Caco-2 (cell line): ENCODE measurements around the gene AK5. TPM values are rescaled to one million over a fixed set of nuclear protein-coding genes. Genes with fewer than 3 reads are reported as not detected.

ENCODE experiments used
- BruUV-seq: library from RNA; stranded (reverse); fragments of 400-500 nt; replicated peaks from 2 replicates; lab custom pipeline; 2021; lab: Mats Ljungman, UMichigan
- CTCF ChIA-PET: fragments of 300-600 bp; sonication (Branson Sonifier 250); formaldehyde crosslinking; loops from one replicate; lab custom pipeline; 2022; ENCODE audit warnings: antibody characterized with exemption; lab: Charles Lee
- POLR2A ChIA-PET: fragments of 300-600 bp; sonication (Branson Sonifier 250); formaldehyde crosslinking; loops from one replicate; lab custom pipeline; 2022; ENCODE audit warnings: antibody characterized with exemption; lab: Charles Lee
- DNase-seq, 2 experiments: peaks; one replicate each; pipeline versions ENCODE4 v3.0.0 to v3.0.0-alpha.2; 2020 to 2022
- H3K27me3 ChIP-seq: replicated peaks from 2 replicates; pipeline ENCODE4 v1.6.0; 2011; ENCODE audit warnings: low read length; ENCODE audit not compliant: control insufficient read depth, insufficient read depth
- H3K36me3 ChIP-seq: 2 replicates; pipeline ENCODE4 v1.5.1; 2011; ENCODE audit warnings: low read length; ENCODE audit not compliant: control insufficient read depth, insufficient read depth
- H3K4me1 ChIP-seq: fragments of 250-450 bp; sonication (Bioruptor Pico); 2 replicates; pipeline ENCODE4 v1.5.1; 2020; ENCODE audit warnings: mild to moderate bottlenecking
- H3K4me3 ChIP-seq: 2 replicates; pipeline ENCODE4 v1.5.1; 2011; ENCODE audit warnings: low read depth, mild to moderate bottlenecking, control low read depth, low read length
- H3K9me3 ChIP-seq: fragments of 250-450 bp; sonication (Bioruptor Pico); 2 replicates; pipeline ENCODE4 v1.5.1; 2020; ENCODE audit warnings: mild to moderate bottlenecking, moderate library complexity
- H3K27ac Mint-ChIP-seq: one replicate; pipeline ENCODE4 v1.8.0; 2022; ENCODE audit warnings: mixed read lengths; ENCODE audit not compliant: unreplicated experiment
- H3K27me3 Mint-ChIP-seq: one replicate; pipeline ENCODE4 v1.8.0; 2022; ENCODE audit warnings: mixed read lengths; ENCODE audit not compliant: insufficient read depth, unreplicated experiment
- H3K36me3 Mint-ChIP-seq: one replicate; pipeline ENCODE4 v1.8.0; 2022; ENCODE audit warnings: mild to moderate bottlenecking, mixed read lengths; ENCODE audit not compliant: insufficient read depth, unreplicated experiment
- H3K4me1 Mint-ChIP-seq: one replicate; pipeline ENCODE4 v1.8.0; 2022; ENCODE audit warnings: low read depth, mixed read lengths; ENCODE audit not compliant: unreplicated experiment
- H3K4me3 Mint-ChIP-seq: one replicate; pipeline ENCODE4 v1.8.0; 2022; ENCODE audit warnings: mild to moderate bottlenecking, moderate library complexity, mixed read lengths; ENCODE audit not compliant: unreplicated experiment
- H3K9me3 Mint-ChIP-seq: one replicate; pipeline ENCODE4 v1.8.0; 2022; ENCODE audit warnings: mixed read lengths; ENCODE audit not compliant: unreplicated experiment
- CTCF ChIP-seq, 2 experiments: fragments of 200-600 bp in 1 of 2; IDR thresholded peaks; 1 replicate in 1 of 2; 2 replicates in 1 of 2; pipeline versions ENCODE4 v1.5.1 to v1.8.0; 2011 to 2022; ENCODE audit warnings: antibody characterized with exemption in 1 of 2, control low read depth in 1 of 2, inconsistent platforms in 1 of 2, low read depth in 1 of 2, low read length in 1 of 2, mild to moderate bottlenecking in 1 of 2, moderate library complexity in 1 of 2; ENCODE audit not compliant: insufficient read depth in 1 of 2, severe bottlenecking in 1 of 2, unreplicated experiment in 1 of 2
- intact Hi-C: fragments of 100-400 bp; cut with micrococcal nuclease; formaldehyde crosslinking; loops from one replicate; pipeline ENCODE4 v1.10.0; 2022; ENCODE audit not compliant: unreplicated experiment
- total RNA-seq: library from RNA; stranded (reverse); gene quantifications from 2 replicates; pipeline ENCODE4 v1.2.3, GENCODE V29; 2022

Gene AK5
- total RNA-seq, 1 experiment from 2014 or later = not detected

GRCh38 chr1:77387553-77387952, 105.7 kb downstream of the AK5 start:
- Histone ChIP-seq H3K9me3 (no peaks in the 10 kb centered on the region), H3K4me1 (no peaks in the 10 kb centered on the region), H3K4me3 (no peak overlapping the region), H3K36me3 (no peaks in the 10 kb centered on the region), H3K27me3 (no peaks in the 10 kb centered on the region)
- H3K9me3 Mint-ChIP-seq = no peaks in the 10 kb centered on the region
- CTCF ChIA-PET = no interaction called here
- H3K4me3 Mint-ChIP-seq = no peak overlapping the region
- H3K27me3 Mint-ChIP-seq = peaks cover 3% of the 10 kb centered on the region
- intact Hi-C loops = no loop called here
- H3K27ac Mint-ChIP-seq = no peak overlapping the region
- no peaks in the 10 kb centered on the region for H3K36me3 Mint-ChIP-seq
- BruUV-seq = no TSS peak
- TF ChIP-seq CTCF (IDR thresholded peaks at IDR 0.05; ENCODE audit: insufficient read depth in 1 of 2, low read depth in 1 of 2, low read length in 1 of 2, severe bottlenecking in 1 of 2, unreplicated experiment in 1 of 2) = no peak
- POLR2A ChIA-PET = no interaction called here
- no peak for DNase-seq
- no peaks in the 10 kb centered on the region for H3K4me1 Mint-ChIP-seq

- no TSS peak for BruUV-seq
- no peaks in the 10 kb centered on the region for H3K9me3 Mint-ChIP-seq
- Histone ChIP-seq H3K4me3 (no peak overlapping the region), H3K36me3 (no peaks in the 10 kb centered on the region), H3K4me1 (no peaks in the 10 kb centered on the region), H3K27me3 (no peaks in the 10 kb centered on the region), H3K9me3 (no peaks in the 10 kb centered on the region)
- ChIA-PET CTCF (no interaction called here), POLR2A (no interaction called here)
- TF ChIP-seq CTCF (IDR thresholded peaks at IDR 0.05; ENCODE audit: insufficient read depth in 1 of 2, low read depth in 1 of 2, low read length in 1 of 2, severe bottlenecking in 1 of 2, unreplicated experiment in 1 of 2) = no peak
- no peaks in the 10 kb centered on the region for H3K4me1 Mint-ChIP-seq
- DNase-seq = no peak
- no peak overlapping the region for H3K27ac Mint-ChIP-seq
- intact Hi-C loops = no loop called here
- no peak overlapping the region for H3K4me3 Mint-ChIP-seq
- no peaks in the 10 kb centered on the region for H3K36me3 Mint-ChIP-seq
- H3K27me3 Mint-ChIP-seq = peaks cover 3% of the 10 kb centered on the region
Measured at GRCh38 chr1:77388661-77389060, 106.8 kb downstream of the AK5 start.

- CTCF ChIA-PET = no interaction called here
- Mint-ChIP-seq H3K36me3 (no peaks in the 10 kb centered on the region), H3K27me3 (peaks cover 6% of the 10 kb centered on the region), H3K4me3 (no peak overlapping the region), H3K4me1 (peaks cover 6% of the 10 kb centered on the region), H3K9me3 (no peaks in the 10 kb centered on the region), H3K27ac (no peak overlapping the region)
- H3K36me3 ChIP-seq = no peaks in the 10 kb centered on the region
- no peaks in the 10 kb centered on the region for H3K9me3 ChIP-seq
- no peak for TF ChIP-seq CTCF (IDR thresholded peaks at IDR 0.05; ENCODE audit: insufficient read depth in 1 of 2, low read depth in 1 of 2, low read length in 1 of 2, severe bottlenecking in 1 of 2, unreplicated experiment in 1 of 2)
- intact Hi-C loops = no loop called here
- no peak for DNase-seq
- no peaks in the 10 kb centered on the region for H3K27me3 ChIP-seq
- no peak overlapping the region for H3K4me3 ChIP-seq
- POLR2A ChIA-PET = no interaction called here
- no peaks in the 10 kb centered on the region for H3K4me1 ChIP-seq
- BruUV-seq = no TSS peak
Measured at GRCh38 chr1:77392486-77392885, 110.7 kb downstream of the AK5 start.
